Measurements from ENCODE around the gene MTFMT.

The MTFMT gene

DNA sequence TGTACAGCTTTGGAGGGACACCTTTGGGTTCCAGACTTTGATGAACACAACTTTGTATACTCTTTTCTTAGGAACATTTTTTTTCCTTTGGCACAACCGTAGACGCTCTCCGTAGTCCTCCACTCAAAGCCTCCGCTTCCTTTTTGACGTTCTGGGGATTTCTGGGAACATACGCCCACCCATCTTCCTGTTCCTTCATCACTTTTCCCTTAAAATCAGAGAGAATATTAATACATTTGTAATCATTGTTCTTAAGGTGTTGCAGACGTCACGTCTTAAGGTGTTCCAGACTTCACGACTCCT lies 39.3 kb downstream of the MTFMT start:
- H3K9me3 ChIP-seq (ENCODE audit: low read depth, low read length): no peaks in the 10 kb centered on the region
- peak overlapping the region; percentile 99 for H3K4me3 ChIP-seq
- H3K36me3 ChIP-seq (ENCODE audit: insufficient read depth, low read length): peaks cover 7% of the 10 kb centered on the region; the same call in 1 of the 2 replicates
- H3K9ac ChIP-seq (ENCODE audit: insufficient read length): peak overlapping the region; percentile 56
- H3K27ac ChIP-seq: no peak overlapping the region
- TF ChIP-seq POLR2AphosphoS5 (IDR thresholded peaks at IDR 0.05; ENCODE audit: borderline replicate concordance, low read depth, low read length) (no peak), FOXP2 (optimal IDR thresholded peaks at IDR 0.05; ENCODE audit: control extremely low read depth, extremely low read length, insufficient read depth) (no peak), EZH2 (IDR thresholded peaks at IDR 0.05) (no peak)
- DNase-seq (ENCODE audit: low read depth, low spot score): no peak

DNA sequence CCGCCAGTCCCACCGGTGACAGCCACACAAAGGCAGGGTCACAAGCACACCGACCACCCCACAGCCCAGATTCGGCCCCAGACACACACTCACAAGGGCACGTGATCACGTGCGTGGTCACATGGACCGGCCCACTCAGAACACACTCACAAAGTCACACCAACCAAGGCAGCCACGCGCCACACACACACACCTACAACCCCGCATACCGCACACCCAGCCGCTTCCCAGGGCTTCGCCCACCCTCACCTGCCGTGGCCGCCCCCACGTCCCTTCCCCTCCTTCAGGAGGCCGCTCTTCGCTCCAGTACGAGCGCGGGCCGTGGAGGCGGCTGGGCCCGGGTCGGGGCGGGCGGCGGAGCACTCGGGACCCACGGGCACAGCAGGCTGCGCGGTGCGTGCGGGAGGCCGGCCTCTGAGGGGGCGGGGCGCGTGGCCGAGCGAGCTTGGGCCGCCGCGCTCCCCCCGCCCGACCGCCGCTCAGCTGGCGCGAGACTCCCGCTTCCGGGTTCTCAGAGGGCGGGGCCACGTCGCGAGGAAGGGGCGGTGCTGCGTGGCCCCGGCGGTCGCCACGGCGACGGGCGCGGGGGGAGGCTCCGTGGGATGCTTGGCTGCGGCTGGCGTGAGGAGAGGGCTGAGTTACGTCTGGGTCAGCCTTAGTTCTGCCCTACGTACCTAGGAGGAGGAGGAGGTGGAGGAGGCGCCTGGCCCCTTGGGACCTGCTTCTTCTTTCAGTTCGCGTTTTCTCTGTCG lies 39.8 kb downstream of the MTFMT start, which contains the start of gene SPG21:
Gene SPG21, minus strand, starts transcription at position 499 of the 752 bp plus-strand sequence. CDS start 6,345 bp downstream, outside the sequence.
- peak within 1 kb of the TSS; percentile 77 for H3K27ac ChIP-seq

GRCh38 chr15:64987136-64987535 lies 42.3 kb downstream of the MTFMT start:
- TF ChIP-seq EZH2 (IDR thresholded peaks at IDR 0.05) (no peak), POLR2AphosphoS5 (IDR thresholded peaks at IDR 0.05; ENCODE audit: borderline replicate concordance, low read depth, low read length) (no peak)
- Histone ChIP-seq H3K4me3 (peak overlapping the region; percentile 20; the same call in 1 of the 2 replicates), H3K27ac (0 out of 2 replicates have a peak overlapping the region, but pooled peaks have one; percentile 26)

More for the DNA sequence above, 39.8 kb downstream of the MTFMT start, which contains the start of gene SPG21:
- Histone ChIP-seq H3K4me3 (peak within 1 kb of the TSS; percentile 99), H3K9ac (ENCODE audit: insufficient read length) (peak within 1 kb of the TSS; percentile 95), H3K9me3 (ENCODE audit: low read depth, low read length) (no peaks in the 10 kb centered on the region), H3K36me3 (ENCODE audit: insufficient read depth, low read length) (peaks cover 7% of the 10 kb centered on the region; the same call in 1 of the 2 replicates)
- peak; percentile 91 for TF ChIP-seq POLR2AphosphoS5 (IDR thresholded peaks at IDR 0.05; ENCODE audit: borderline replicate concordance, low read depth, low read length)
- no peak for TF ChIP-seq EZH2 (IDR thresholded peaks at IDR 0.05)
- TF ChIP-seq FOXP2 (optimal IDR thresholded peaks at IDR 0.05; ENCODE audit: control extremely low read depth, extremely low read length, insufficient read depth): peak; percentile 89
- DNase-seq (ENCODE audit: low read depth, low spot score): no peak

GRCh38 chr15:64985366-64986033 lies 43.9 kb downstream of the MTFMT start:
- H3K9me3 ChIP-seq (ENCODE audit: low read depth, low read length): no peaks in the 10 kb centered on the region
- no peak; the same call in 1 of the 2 replicates for TF ChIP-seq POLR2AphosphoS5 (IDR thresholded peaks at IDR 0.05; ENCODE audit: borderline replicate concordance, low read depth, low read length)
- no peak for TF ChIP-seq FOXP2 (optimal IDR thresholded peaks at IDR 0.05; ENCODE audit: control extremely low read depth, extremely low read length, insufficient read depth)
- TF ChIP-seq EZH2 (IDR thresholded peaks at IDR 0.05): no peak
- H3K4me3 ChIP-seq: peak overlapping the region; percentile 69
- peak; percentile 75 for DNase-seq (ENCODE audit: low read depth, low spot score)
- peak overlapping the region; percentile 62 for H3K9ac ChIP-seq (ENCODE audit: insufficient read length)
- peak overlapping the region; percentile 98 for H3K27ac ChIP-seq
- peaks cover 12% of the 10 kb centered on the region for H3K36me3 ChIP-seq (ENCODE audit: insufficient read depth, low read length)

More at GRCh38 chr15:64987136-64987535, 42.3 kb downstream of the MTFMT start:
- no peak overlapping the region for H3K9ac ChIP-seq (ENCODE audit: insufficient read length)
- DNase-seq (ENCODE audit: low read depth, low spot score): no peak
- H3K36me3 ChIP-seq (ENCODE audit: insufficient read depth, low read length): peaks cover 7% of the 10 kb centered on the region; the same call in 1 of the 2 replicates
- no peaks in the 10 kb centered on the region for H3K9me3 ChIP-seq (ENCODE audit: low read depth, low read length)

GRCh38 chr15:64982472-64982871 lies 47.0 kb downstream of the MTFMT start:
- H3K9me3 ChIP-seq (ENCODE audit: low read depth, low read length): no peaks in the 10 kb centered on the region
- H3K27ac ChIP-seq: peak overlapping the region; percentile 86
- DNase-seq (ENCODE audit: low read depth, low spot score): peak; percentile 52
- H3K36me3 ChIP-seq (ENCODE audit: insufficient read depth, low read length): peaks cover 37% of the 10 kb centered on the region
- peak overlapping the region; percentile 8; the same call in 1 of the 2 replicates for H3K4me3 ChIP-seq
- no peak overlapping the region for H3K9ac ChIP-seq (ENCODE audit: insufficient read length)
- TF ChIP-seq FOXP2 (optimal IDR thresholded peaks at IDR 0.05; ENCODE audit: control extremely low read depth, extremely low read length, insufficient read depth) (no peak), POLR2AphosphoS5 (IDR thresholded peaks at IDR 0.05; ENCODE audit: borderline replicate concordance, low read depth, low read length) (no peak), EZH2 (IDR thresholded peaks at IDR 0.05) (no peak)

DNA sequence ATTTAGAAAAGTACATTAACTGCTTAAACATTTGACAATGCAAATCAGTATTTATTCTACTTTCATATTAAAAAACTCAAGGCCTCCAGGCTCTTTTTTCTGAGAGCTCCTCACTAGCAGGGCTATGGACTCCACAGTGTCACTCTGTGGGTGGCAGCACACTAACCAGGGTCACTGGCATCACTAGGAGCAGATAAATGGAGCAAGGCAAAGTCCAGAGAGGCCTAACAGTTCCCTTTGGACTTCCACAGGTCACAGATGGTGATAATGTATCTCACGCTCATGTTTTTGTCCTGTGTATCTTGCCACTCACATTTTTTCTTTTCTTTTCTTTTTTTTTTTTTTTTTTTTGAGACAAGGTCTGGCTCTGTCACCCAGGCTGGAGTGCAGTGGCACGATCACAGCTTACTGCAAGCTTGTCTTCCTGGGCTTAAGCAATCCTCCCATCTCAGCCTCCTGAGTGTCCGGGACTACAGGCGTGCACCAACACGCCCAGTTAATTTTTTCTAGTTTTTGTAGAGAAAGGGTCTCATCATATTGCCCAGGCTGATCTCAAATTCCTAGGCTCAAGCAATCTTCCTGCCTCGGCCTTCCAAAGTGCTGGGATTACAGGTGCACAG lies 47.5 kb downstream of the MTFMT start:
- Histone ChIP-seq H3K9me3 (ENCODE audit: low read depth, low read length) (no peaks in the 10 kb centered on the region), H3K9ac (ENCODE audit: insufficient read length) (peak overlapping the region; percentile 53), H3K27ac (peak overlapping the region; percentile 86), H3K4me3 (peak overlapping the region; percentile 62), H3K36me3 (ENCODE audit: insufficient read depth, low read length) (peaks cover 37% of the 10 kb centered on the region)
- no peak for DNase-seq (ENCODE audit: low read depth, low spot score)
- TF ChIP-seq FOXP2 (optimal IDR thresholded peaks at IDR 0.05; ENCODE audit: control extremely low read depth, extremely low read length, insufficient read depth) (no peak), EZH2 (IDR thresholded peaks at IDR 0.05) (no peak), POLR2AphosphoS5 (IDR thresholded peaks at IDR 0.05; ENCODE audit: borderline replicate concordance, low read depth, low read length) (no peak)

DNA sequence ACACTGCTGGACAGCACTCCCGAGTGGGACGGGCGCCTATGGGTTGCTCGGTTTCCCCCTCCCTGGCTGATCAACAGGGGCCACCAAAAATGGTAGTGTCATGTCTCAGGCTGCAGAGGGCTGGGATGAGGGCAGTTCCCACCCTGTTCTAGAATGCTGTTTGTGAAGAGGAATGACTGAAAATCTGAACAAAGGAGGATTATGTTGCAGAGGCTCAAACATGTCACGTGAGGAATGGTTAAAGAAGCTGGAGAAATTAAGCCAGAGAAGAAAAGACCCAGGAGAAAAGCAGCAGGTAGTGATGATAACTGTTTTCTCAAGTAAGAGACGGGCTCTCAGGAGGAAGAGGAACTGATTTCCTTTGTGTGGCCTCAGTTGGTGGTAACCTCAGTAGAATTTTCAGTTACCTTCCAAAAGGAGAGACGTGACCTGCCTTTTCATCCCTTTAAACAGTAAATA lies 50.2 kb downstream of the MTFMT start:
- no peak overlapping the region for H3K27ac ChIP-seq
- no peaks in the 10 kb centered on the region for H3K9me3 ChIP-seq (ENCODE audit: low read depth, low read length)
- TF ChIP-seq POLR2AphosphoS5 (IDR thresholded peaks at IDR 0.05; ENCODE audit: borderline replicate concordance, low read depth, low read length): no peak
- no peak for TF ChIP-seq EZH2 (IDR thresholded peaks at IDR 0.05)
- TF ChIP-seq FOXP2 (optimal IDR thresholded peaks at IDR 0.05; ENCODE audit: control extremely low read depth, extremely low read length, insufficient read depth): no peak
- no peak overlapping the region for H3K4me3 ChIP-seq
- peaks cover 60% of the 10 kb centered on the region for H3K36me3 ChIP-seq (ENCODE audit: insufficient read depth, low read length)
- no peak for DNase-seq (ENCODE audit: low read depth, low spot score)
- H3K9ac ChIP-seq (ENCODE audit: insufficient read length): no peak overlapping the region

GRCh38 chr15:64975390-64975789 lies 54.0 kb downstream of the MTFMT start:
- Histone ChIP-seq H3K9ac (ENCODE audit: insufficient read length) (no peak overlapping the region), H3K9me3 (ENCODE audit: low read depth, low read length) (no peaks in the 10 kb centered on the region), H3K4me3 (no peak overlapping the region), H3K36me3 (ENCODE audit: insufficient read depth, low read length) (peaks cover 78% of the 10 kb centered on the region), H3K27ac (no peak overlapping the region)
- TF ChIP-seq POLR2AphosphoS5 (IDR thresholded peaks at IDR 0.05; ENCODE audit: borderline replicate concordance, low read depth, low read length) (no peak), EZH2 (IDR thresholded peaks at IDR 0.05) (no peak), FOXP2 (optimal IDR thresholded peaks at IDR 0.05; ENCODE audit: control extremely low read depth, extremely low read length, insufficient read depth) (no peak)
- DNase-seq (ENCODE audit: low read depth, low spot score): no peak

Measured in SK-N-MC (cell line).